Muscle of arm (tissue), 12 donors: ENCODE results near the gene CREB3L1. TPM values are rescaled to one million over a fixed set of nuclear protein-coding genes. Genes with fewer than 3 reads are reported as not detected.

Experiments
- DNase-seq: peaks from one replicate; pipeline ENCODE4 v3.0.0-alpha.2; 2013
- polyA plus RNA-seq, 12 donors: library from polyadenylated mRNA; unstranded; fragments of 120-200 nt; gene quantifications; one replicate each; pipeline ENCODE4 v1.2.1, GENCODE V29; 2013; ENCODE audit not compliant: insufficient read length in 12 of 12

The CREB3L1 gene
- polyA plus RNA-seq, 12 donors = 32.4 to 75.3 (median 47.2) TPM; not detected in 1

DNA sequence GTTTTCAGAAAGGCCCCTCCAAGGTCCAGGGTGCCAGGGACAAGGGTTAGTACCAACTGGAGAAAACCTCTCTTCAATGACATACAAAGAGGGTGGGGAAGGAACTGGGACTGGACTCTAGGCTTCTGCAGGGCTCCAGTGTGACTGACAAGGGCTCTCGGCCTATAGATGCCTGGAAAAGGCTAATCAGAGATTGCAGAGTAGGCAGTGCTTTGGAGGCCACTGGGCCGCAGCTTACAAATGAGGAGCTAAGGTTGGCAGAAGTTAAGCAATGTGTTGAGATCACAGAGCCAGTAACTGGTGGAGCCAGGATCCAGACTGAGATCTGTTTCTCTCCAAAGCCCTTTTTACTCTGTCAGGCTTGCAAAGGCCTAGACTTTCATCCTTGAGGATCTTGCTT is 62.4 kb downstream of the CREB3L1 start:
- DNase-seq = no peak

DNA sequence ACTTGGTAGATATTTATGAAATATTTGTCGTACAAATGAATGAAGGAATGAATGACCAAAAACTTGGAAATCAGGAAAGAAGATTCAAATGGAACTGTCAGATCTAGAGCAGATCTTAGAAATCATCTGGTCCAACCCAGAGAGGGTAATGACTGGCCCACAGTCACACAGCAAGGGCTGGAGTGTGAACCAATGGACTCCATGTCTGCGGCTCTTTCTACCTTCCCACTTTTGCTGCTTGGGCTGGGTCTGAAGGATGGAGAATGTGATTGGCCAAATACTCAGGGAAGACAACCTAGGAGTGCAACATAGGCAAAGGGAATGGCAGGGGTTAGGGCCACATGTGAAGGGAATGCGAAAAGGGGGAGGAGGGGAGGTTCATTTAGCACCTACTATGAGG is 64.0 kb downstream of the CREB3L1 start:
- DNase-seq = no peak

DNA sequence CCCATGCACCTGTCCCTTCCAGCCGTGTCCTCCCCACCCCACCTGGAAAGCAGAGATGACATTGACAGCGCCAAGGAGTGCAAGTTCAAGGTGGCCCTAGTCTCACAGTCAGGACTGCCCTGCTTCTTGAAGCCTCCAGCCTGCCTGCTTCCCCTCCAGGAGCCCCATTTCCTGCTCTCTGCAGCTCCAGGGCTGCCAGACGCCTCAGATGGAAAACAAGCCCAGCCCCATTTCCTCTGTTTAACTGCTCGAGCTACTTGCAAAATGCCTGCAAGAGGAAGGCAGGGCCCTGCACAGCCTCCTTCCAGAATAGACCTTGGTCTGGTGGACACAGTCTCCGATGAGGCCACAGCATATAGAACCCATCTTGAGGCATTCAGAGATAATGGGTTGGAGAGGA is 64.8 kb downstream of the CREB3L1 start:
- DNase-seq = no peak

DNA sequence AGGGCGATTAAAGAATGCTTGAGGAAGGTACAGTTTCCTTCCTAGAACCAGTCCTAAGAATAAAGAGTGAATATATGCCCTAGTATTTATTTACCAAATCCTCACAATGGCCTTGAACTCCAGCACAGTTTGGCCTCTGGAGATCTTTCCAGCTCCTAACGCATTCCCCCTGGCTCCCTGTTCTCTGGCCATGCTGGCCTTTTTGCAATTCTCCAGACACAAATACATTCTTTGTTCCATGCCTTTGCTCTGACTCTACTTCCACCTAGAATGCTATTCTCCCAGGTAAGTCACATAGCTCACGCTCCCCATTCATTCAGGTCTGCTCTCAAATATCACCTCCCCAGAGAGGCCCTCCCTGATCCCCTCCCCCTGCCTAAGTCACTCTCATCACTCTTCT is 66.1 kb downstream of the CREB3L1 start:
- no peak for DNase-seq

DNA sequence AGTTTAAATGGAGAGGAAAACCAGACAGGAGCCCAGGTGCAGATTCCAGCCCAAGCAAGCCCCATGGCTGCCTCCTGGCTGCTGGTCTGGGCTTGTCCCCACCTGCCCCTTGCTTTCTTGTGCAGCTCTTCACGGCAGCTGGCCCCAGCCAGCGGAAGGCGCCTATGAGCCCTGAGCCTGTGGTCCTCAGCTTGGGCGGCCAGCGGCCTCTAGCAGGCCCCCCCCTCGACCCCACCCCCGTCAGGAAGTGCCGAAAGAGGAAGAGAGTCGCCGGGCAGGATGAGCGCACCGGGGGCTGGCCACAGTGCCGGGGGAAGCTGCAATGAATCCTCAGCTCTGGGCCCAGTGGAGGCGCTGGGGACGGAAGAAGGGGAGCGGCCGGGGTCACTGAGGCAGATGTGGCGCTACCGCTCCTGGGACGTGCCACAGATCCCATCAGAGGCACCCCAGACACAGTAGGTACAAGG is 67.7 kb downstream of the CREB3L1 start:
- DNase-seq = no peak

DNA sequence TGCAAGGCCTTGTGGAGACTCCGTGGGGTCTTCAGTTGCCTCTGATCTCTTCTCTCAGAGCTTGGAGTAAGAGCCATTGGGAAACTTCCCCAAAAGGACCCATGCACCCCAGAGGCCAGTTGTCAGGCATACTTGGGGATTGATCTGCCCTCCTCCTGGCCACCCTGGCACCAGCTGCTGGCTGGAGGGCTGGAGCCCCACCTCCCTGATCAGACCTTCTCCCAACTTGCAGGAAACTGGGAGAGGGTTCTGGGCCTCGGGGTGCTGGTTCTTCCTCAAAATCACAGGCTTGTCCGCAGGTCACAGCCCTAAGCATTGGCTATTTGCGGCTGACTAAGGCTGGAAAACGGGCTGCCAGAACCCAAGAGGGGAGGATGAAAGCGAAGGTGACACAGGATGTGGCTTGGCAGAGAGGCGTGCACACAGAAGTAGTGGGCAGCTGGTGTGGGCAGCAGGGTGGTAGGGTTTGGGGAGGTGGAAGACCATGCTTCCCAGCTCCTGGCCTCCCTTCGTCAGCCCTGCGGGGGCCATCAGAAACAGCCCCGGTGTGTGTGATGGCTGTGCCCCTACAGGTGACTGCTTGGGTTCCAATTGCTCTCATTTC is 68.5 kb downstream of the CREB3L1 start:
- DNase-seq = no peak

DNA sequence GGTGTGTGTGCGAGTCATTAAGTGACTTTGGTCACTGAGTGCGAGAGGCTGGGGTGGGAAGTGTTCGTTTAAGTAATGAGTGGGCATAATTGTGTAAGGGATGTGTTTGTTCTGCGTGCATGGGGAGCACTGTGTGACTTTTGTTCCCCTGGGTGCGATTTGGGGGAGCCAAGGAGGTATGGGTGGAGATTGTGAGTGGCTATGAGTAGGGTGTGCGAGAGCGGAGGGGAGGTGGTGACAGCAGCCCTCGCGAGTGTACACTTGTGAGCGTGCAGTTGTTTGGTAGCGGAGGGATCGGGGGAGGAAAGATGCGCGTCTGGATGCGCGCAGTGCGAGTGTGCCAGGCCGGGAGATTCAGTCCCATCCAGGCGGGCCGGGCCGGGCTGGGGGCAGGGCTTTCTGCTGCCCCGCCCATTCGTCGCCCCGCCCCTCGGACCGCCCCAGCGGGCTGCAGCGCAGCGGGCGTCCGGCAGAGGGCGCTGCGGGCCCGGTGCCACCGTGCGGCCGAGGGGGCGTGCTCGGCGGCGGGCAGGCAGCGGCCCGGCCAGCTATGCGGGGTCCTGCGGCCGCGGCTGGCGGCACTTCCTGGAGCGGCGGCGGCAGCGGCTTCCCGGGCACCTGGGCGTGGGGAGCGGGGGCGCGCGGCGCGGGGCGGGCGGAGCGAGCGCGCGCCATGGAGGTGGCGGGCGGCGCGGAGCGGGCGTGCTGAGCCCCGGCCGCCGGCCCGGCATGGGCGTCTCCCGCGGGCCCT is 69.6 kb downstream of the CREB3L1 start, which contains the start of gene DGKZ:
TSS of gene DGKZ (plus strand) at position 578 of the 751 bp plus-strand sequence. CDS start 197 bp downstream, outside the sequence.
- DNase-seq = peak; percentile 58

DNA sequence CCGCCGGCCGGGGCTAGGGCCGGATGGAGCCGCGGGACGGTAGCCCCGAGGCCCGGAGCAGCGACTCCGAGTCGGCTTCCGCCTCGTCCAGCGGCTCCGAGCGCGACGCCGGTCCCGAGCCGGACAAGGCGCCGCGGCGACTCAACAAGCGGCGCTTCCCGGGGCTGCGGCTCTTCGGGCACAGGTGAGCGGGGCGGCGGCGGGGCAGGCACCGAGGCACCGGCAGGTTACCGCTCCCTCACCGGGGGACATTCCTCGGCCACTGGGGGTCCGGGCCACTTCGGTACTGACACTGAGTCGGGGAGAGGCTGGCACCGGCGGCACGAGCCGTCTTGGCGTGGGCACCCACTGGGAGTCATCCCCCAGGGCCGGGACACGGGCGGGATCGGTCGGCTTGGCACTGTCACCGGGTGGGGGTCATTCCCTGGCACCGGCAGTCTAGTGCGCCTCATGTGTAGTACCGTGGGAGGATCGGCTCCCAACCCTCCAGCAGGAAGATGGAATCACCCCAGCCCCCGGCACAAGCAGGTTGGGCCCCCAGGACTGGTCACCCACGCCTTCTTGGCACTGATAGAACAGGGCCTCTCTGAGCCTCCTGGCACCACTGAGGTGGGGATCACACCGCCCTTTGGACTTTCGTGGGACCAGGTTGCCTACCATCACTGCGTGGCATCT is 70.3 kb downstream of the CREB3L1 start:
- DNase-seq = no peak

DNA sequence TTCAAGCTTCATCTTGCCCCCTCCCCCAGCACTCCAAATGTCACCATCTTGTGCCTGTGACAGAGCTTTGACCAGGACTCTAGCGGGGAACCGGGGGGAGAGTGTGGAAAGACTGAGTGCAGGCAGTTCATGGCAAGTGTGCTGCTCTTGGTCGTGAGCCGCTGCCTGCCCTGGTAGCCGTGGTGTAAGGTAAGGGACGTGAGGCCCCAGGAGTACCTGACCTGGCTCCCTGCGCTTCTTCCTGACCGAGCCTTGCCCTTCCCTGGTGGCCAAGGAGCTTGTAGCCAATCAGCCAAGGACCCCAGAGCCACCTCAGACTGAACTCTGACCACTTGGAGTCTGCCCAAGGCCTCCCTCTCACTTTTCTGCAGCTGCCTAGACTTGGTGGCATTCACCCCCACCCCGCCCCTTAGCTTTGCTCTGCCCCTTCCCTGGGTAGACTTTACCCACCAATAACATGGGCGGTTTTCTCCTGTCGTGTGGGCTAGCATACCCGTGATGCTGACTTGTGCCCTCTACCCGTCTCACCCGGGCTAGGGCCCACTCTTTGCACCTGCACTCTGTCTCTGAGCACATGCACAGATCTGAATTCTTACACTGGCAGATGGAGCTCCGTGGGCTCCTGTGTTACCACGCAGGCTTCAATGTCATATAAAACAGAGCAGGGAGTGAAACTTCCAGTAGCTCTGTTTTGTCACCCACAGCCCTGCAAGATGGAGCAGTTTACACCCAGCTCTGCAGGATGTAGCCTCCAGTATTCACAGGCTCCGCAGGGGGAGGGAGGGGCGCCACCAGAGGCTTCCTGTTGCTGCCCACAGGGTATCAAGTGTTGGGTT is 71.3 kb downstream of the CREB3L1 start:
- DNase-seq = no peak

DNA sequence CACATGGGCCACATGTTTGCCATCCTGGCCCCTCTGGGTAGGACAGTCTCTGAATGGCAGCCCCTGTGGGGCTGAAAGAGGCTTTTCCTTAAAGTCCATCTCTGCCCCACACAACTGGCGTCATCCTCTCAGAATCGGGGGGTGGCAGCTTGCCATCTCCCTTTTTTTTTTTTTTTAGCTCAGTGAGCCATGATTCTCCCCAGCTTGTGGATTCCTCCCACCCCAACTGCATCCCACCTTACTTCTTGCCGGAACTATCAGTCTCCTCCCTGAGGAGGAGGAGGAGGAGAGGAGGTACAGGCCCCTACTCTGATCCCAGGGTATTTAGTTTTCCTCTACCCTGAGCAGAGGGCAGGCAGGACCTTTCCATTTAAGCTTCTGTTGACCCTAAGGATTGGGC is 73.2 kb downstream of the CREB3L1 start:
- no peak for DNase-seq

DNA sequence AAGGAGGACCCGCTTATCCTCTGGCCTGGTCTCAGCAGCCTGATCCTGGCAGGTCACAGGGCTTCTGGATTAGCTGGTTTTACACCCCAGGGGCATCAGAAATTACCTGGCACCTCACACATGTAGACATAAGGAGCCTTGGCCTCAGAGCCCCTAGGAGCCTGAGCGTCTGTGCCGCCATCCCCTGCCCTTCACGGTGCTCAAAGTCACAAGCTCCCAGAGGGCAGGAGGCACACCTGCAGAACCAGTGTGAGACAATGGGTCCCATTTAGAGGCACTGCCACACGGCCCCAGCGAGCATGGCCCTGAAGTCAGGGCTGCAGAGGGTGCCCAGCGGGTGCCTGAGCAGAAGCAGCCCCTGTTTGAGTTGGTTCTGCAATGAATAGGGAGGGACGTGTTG is 73.7 kb downstream of the CREB3L1 start:
- DNase-seq = no peak

DNA sequence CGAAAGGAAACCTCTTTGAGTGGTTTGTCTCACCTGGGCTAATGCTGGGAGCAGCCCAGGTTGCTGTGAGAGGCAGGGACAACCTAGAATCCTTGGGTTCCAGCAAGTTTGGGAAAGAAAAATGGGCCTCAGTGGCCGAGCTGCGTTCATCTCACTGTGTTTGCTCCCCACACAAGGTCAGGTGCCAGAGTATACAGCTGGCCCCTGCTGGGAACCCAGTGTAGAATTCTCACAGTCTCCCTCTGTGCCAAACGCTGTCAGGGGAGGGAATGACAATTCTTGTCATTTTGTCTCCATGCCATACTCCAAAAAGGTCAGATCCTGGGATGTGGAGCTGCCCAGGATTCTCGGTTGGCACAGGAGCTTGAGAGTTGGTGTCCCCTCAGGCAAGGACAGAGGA is 74.1 kb downstream of the CREB3L1 start:
- no peak for DNase-seq

DNA sequence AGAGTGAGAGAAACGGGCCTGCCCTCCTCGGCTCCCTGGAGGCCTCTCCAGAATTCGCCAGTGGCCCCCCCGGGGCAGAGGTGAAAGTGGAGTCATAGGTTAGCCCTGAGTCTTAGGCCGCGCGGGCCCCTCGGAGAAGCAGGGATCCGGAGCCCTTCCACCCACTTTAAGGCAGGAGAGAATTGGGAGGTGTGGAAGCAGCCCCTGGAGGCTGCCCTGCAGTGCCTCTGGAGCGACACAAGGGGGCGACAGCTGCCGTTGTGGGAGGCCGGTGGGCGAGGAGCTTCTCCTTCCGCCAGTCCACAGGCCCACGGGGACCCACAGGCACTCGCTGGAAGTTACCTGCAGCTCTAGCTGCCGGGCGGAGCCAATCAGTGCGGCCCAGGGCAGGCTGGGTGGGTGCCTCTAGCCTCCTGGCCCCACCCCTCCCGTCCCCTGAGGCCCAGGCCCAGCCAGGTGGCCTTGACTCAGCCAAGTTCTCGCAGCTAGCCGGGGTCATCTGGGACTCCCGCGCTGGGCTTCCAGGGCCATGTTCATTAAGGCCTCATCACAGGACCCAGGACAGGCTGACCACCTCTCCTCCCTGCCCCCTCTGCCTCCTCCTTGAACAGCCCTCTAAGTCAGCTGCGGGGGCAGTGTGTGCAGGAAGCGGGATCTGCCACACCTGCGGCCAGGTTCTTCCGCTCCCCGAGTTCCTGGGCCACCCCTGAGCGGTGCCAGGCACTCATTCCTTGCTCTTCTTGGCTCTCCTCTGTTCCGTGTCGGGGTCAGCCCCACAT is 74.8 kb downstream of the CREB3L1 start:
- DNase-seq = no peak

DNA sequence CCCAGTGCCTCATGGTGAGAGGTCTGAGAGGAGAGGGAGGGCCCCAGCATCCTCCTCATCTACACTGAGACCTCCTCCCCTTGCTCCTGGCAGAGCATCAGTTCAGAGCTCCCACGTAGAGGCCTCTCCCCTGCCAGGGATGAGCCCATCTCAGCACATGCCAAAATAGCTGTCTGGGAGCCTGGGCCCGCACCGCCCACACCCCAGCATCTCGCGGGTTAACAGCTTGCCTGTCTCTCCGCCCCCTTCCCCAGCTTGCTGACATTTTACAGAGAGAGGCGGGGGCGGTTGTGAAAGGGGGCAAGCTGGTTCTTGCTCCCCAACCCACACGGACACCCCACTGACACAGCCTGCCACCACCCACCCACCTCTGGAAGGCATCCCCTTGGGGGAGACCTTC is 76.2 kb downstream of the CREB3L1 start:
- DNase-seq = no peak

DNA sequence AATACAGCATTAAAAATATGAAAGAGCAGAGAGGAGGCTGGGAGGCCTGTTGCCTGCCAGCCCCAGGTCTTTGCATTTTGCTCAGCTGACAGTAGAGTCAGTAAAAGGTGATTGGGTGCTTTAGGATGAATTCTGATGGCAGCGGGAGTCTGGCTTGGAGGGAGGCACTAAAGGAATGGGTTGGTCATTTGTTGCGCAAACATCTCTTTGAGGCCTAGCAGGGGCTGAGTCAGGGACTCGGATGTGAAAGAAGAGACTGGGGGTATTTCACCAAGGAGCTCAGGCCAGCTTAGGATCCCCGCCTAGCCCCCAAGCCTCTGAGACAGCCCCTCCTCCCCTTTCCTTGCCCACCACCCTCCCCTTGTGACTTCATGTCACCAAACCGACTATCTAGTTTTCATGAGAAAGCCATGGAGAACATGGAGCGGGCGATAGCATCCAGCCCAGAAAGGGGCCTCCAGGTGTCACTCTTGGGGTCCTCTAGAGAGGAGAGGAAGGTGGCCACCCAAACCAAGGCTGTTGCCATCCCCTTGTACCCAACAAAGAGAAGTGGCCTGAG is 79.5 kb downstream of the CREB3L1 start:
- no peak for DNase-seq

DNA sequence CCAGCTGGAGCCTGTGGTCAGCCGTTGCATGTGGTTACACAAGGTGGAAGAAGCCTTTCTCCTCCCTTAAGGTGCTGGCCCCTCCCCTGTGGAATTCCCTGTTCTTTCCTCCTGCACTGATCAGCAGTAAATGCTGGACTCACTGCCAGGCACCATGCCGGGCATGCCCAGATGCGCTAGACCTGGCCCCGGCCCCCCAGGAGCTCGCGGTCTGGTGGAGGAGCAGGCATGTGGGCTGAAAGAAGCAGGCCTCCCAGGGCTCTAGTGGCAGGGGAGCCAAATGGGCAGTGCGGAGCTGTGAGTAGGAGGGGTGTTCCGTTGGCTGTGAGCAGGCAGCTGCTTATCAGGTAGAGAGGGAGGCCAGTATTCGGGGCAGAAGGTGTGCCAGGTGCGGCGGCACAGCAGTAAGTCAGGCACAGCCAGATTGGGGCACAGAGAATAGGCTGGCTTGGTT is 80.0 kb downstream of the CREB3L1 start:
- DNase-seq = no peak

DNA sequence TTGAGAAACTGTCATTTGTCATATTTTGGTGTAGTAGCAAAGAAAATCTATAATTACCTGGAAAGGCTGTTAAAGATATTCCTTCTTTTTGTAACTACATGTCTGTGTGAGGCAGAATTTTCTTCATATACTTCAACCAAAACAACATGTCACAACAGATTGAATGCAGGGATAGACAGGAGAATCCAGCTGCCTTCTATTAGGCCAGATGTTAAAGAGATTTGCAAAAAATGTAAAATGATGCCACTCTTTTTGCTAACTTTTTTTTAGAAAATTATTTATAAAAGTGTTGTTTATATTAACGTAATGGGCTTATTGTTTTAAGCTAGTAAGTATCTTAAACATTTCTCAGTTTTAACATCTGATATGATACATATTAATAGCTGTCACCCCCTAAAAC is 82.5 kb downstream of the CREB3L1 start:
- no peak for DNase-seq

DNA sequence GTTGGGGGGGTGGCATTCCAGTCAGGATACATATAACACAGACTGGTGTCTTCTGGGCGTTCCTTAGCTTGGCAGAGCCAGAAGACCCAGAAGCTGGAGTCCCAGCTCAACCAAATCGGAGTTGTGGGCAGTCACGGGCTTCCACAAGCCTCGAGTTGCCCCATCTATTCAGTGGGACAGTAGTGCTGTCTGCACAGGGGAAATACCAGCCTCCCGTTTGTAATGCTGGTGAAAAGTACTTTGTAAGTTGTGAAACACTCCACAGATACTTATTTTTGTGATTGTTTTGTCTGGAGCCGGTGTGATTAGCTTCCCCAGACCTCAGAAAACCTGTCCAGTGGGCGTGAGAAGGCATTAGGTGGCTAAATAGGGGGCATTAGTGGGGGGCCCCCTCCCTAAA is 83.4 kb downstream of the CREB3L1 start:
- DNase-seq = no peak

DNA sequence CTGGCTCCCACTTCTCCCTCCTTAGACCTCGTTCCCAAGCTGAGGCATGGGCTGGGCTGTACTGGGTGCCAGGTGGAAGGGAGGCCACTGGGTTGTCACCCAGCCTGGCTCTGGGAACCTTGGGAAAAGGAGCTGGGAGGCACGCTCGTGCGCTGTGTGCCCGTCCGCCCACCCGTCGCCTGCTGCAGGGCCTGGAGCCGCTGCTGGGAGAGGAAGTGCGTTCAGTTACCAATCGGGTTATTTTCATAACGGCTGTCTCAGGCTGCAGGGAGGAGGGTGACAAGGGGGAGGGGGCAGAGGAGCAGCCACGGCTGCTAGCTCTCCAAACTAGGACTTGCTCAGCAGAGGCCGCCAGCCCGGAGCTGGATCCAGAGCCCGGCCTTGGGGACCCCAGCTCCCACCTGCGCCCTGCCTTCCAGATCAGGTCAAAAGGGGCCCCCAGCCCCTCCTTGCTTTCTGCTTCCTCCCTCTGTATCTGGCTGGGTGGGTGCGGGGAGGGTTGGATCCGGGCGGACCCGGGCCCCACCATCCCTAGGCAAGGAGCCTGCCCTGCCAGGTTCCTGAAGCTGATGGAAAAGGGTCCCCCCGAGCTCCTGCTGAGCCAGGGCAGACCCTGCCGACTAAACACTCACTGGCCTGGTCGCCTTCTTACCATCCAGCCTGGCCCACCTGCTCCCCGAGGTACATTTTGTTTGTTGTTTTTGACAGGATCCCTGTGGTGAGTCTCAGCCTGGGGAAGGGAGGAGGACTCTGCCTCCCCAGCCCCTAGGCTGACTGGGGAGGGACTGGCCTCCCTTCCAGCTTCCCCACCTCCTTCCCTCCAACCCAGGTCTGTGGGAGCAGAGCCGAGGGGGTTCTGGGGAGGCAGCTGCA is 84.1 kb downstream of the CREB3L1 start:
- peak; percentile 71 for DNase-seq
